Stimulated activated CD4-positive, alpha-beta T cell treated with anti-CD3 and anti-CD28 coated beads, TNF-alpha, amount 100 ng/mL, for 24 hours (primary cell): ENCODE data around the gene SMYD3.

ENCODE experiments used
- DNase-seq, 3 experiments: peaks; one replicate each; pipeline ENCODE4 v3.0.0-alpha.2; 2020; ENCODE audit warnings: low read depth in 3 of 3

Gene SMYD3

GRCh38 chr1:245908543-245908942 is 598.5 kb downstream of the SMYD3 start:
- no peak for DNase-seq

GRCh38 chr1:245906207-245906606 is 600.9 kb downstream of the SMYD3 start:
- DNase-seq = no peak

GRCh38 chr1:245903851-245904250 is 603.2 kb downstream of the SMYD3 start:
- DNase-seq = no peak

GRCh38 chr1:245901565-245901964 is 605.5 kb downstream of the SMYD3 start:
- no peak for DNase-seq

- DNase-seq = no peak
Measured at GRCh38 chr1:245901037-245901436, 606.0 kb downstream of the SMYD3 start.

- DNase-seq = no peak
Measured at GRCh38 chr1:245898581-245898980, 608.5 kb downstream of the SMYD3 start.

GRCh38 chr1:245896258-245896657 is 610.8 kb downstream of the SMYD3 start:
- no peak for DNase-seq

GRCh38 chr1:245895455-245895959 is 611.6 kb downstream of the SMYD3 start:
- no peak for DNase-seq

GRCh38 chr1:245894843-245895242 is 612.2 kb downstream of the SMYD3 start:
- DNase-seq = no peak

GRCh38 chr1:245893025-245893424 is 614.1 kb downstream of the SMYD3 start:
- DNase-seq = no peak

- DNase-seq = no peak
Measured at GRCh38 chr1:245888809-245889208, 618.3 kb downstream of the SMYD3 start.

- DNase-seq = no peak
Measured at GRCh38 chr1:245887829-245888228, 619.2 kb downstream of the SMYD3 start.

- DNase-seq = no peak
Measured at GRCh38 chr1:245881767-245882391, 625.2 kb downstream of the SMYD3 start.

- no peak for DNase-seq
Measured at GRCh38 chr1:245880754-245881403, 626.2 kb downstream of the SMYD3 start.

GRCh38 chr1:245879091-245879490 is 628.0 kb downstream of the SMYD3 start:
- no peak for DNase-seq

GRCh38 chr1:245878585-245878984 is 628.5 kb downstream of the SMYD3 start:
- no peak for DNase-seq

- DNase-seq = no peak
Measured at GRCh38 chr1:245877976-245878375, 629.1 kb downstream of the SMYD3 start.

GRCh38 chr1:245876586-245876985 is 630.5 kb downstream of the SMYD3 start:
- no peak for DNase-seq

- DNase-seq = no peak
Measured at GRCh38 chr1:245875581-245876261, 631.4 kb downstream of the SMYD3 start.

- no peak for DNase-seq
Measured at GRCh38 chr1:245874942-245875580, 632.0 kb downstream of the SMYD3 start.

- DNase-seq = no peak
Measured at GRCh38 chr1:245873883-245874671, 633.0 kb downstream of the SMYD3 start.

- DNase-seq = no peak
Measured at GRCh38 chr1:245873068-245873467, 634.0 kb downstream of the SMYD3 start.
